Thoracic aorta (tissue), 2 donors: ENCODE data around the gene WNT7B. TPM values are rescaled to one million over a fixed set of nuclear protein-coding genes. Genes with fewer than 3 reads are reported as not detected.

Experiments
- ATAC-seq: fragments of 150-250 bp; one replicate; pipeline ENCODE4 v1.8.0; 2017; ENCODE audit warnings: low read depth; ENCODE audit not compliant: insufficient number of reproducible peaks, low FRiP score
- DNase-seq: peaks from one replicate; pipeline ENCODE4 v3.0.0-alpha.2; 2020; ENCODE audit warnings: low spot score
- H3K27ac ChIP-seq, 2 donors: fragments of 200-600 bp; sonication (generic); 1 replicate in 1 of 2; 2 replicates in 1 of 2; pipeline ENCODE4 v1.5.1; 2016; ENCODE audit warnings: mild to moderate bottlenecking in 2 of 2, moderate library complexity in 2 of 2
- H3K27me3 ChIP-seq: fragments of 200-600 bp; sonication (generic); replicated peaks from 2 replicates; pipeline ENCODE4 v1.6.0; 2016; ENCODE audit warnings: mild to moderate bottlenecking; ENCODE audit not compliant: insufficient read depth
- H3K36me3 ChIP-seq: fragments of 200-600 bp; sonication (generic); one replicate; pipeline ENCODE4 v1.5.1; 2016
- H3K4me1 ChIP-seq, 2 donors: fragments of 200-600 bp; sonication (generic); 1 replicate in 1 of 2; 2 replicates in 1 of 2; pipeline versions ENCODE4 v1.5.1 to v1.6.0; 2016; ENCODE audit warnings: low read depth in 2 of 2, mild to moderate bottlenecking in 1 of 2; ENCODE audit not compliant: control insufficient read depth in 1 of 2
- H3K4me3 ChIP-seq: fragments of 200-600 bp; sonication (generic); 2 replicates; pipeline ENCODE4 v1.5.1; 2016; ENCODE audit warnings: mild to moderate bottlenecking
- H3K9me3 ChIP-seq: fragments of 200-600 bp; sonication (generic); 2 replicates; pipeline ENCODE4 v1.5.1; 2016
- total RNA-seq, 2 donors: library from RNA; depleted of rRNA; stranded (reverse); fragments of >200 nt; gene quantifications; one replicate each; pipeline versions ENCODE4 v1.1.0 to v1.2.3, GENCODE V29; 2016
- TF ChIP-seq, protein P1 (sequence below): fragments of 200-600 bp; sonication (generic); IDR thresholded peaks from one replicate; pipeline ENCODE4 v1.5.1; 2019; ENCODE audit warnings: antibody characterized with exemption

Gene WNT7B
- total RNA-seq, 2 donors from 2014 or later = not detected

GRCh38 chr22:45934659-45935341 lies 42.2 kb downstream of the WNT7B start:
- TF ChIP-seq, protein P1, sequence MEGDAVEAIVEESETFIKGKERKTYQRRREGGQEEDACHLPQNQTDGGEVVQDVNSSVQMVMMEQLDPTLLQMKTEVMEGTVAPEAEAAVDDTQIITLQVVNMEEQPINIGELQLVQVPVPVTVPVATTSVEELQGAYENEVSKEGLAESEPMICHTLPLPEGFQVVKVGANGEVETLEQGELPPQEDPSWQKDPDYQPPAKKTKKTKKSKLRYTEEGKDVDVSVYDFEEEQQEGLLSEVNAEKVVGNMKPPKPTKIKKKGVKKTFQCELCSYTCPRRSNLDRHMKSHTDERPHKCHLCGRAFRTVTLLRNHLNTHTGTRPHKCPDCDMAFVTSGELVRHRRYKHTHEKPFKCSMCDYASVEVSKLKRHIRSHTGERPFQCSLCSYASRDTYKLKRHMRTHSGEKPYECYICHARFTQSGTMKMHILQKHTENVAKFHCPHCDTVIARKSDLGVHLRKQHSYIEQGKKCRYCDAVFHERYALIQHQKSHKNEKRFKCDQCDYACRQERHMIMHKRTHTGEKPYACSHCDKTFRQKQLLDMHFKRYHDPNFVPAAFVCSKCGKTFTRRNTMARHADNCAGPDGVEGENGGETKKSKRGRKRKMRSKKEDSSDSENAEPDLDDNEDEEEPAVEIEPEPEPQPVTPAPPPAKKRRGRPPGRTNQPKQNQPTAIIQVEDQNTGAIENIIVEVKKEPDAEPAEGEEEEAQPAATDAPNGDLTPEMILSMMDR = no peak
- ATAC-seq (no peak), DNase-seq (peak; percentile 8)
- Histone ChIP-seq H3K27me3 (no peaks in the 10 kb centered on the region), H3K36me3 (no peaks in the 10 kb centered on the region), H3K4me3 (peak overlapping the region; percentile 47), H3K27ac (no peak overlapping the region), H3K4me1 (peaks cover 4 to 24% of the 10 kb centered on the region in 2 donors), H3K9me3 (no peaks in the 10 kb centered on the region)

- no peak for DNase-seq
- H3K27me3 ChIP-seq = no peaks in the 10 kb centered on the region
These were observed 42.8 kb downstream of the WNT7B start for GRCh38 chr22:45934168-45934564.

DNA sequence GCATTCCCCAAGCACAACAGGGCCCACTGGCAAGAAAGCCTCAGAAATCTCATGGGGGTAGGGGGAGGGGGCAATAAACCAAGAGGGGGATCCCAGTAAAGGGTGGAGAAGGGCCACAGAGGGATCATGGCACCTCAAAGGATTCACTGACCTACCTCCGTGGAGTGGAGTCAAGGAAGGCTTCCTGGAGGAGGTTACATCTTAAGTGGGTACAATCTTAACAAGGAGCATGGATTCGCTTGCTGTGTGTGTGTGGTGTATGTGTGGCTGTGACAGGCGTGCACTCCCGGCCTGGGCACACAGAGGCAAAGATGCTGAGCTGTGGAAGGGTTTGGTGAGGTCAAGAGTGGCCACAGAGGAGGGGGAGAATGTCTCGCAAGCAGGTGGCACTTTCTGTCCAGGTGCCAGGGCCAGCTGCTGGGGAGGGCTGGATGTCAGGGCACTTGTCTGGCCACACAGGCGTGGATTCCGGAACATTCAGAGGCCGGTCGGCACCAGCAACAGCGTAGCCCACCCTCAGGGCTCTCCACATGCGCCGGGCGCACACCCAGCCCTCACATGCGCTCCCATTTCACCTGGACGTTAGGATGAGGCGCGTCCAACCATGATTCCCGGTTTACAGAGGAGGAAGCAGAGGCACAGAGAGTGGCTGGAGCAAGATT lies 43.3 kb downstream of the WNT7B start:
- H3K27me3 ChIP-seq = no peaks in the 10 kb centered on the region

More at GRCh38 chr22:45934168-45934564, 42.8 kb downstream of the WNT7B start:
- H3K36me3 ChIP-seq = no peaks in the 10 kb centered on the region
- no peak overlapping the region for H3K27ac ChIP-seq
- peaks cover 4 to 24% of the 10 kb centered on the region in 2 donors for H3K4me1 ChIP-seq
- ATAC-seq = no peak
- TF ChIP-seq, protein P1 = no peak
- no peak overlapping the region for H3K4me3 ChIP-seq
- H3K9me3 ChIP-seq = no peaks in the 10 kb centered on the region

GRCh38 chr22:45932071-45932470 lies 44.9 kb downstream of the WNT7B start:
- no peak overlapping the region for H3K27ac ChIP-seq
- H3K36me3 ChIP-seq = no peaks in the 10 kb centered on the region
- DNase-seq (no peak), ATAC-seq (no peak)
- H3K4me3 ChIP-seq = no peak overlapping the region
- no peaks in the 10 kb centered on the region for H3K27me3 ChIP-seq
- TF ChIP-seq, protein P1 = no peak
- no peaks in the 10 kb centered on the region for H3K9me3 ChIP-seq
- peaks cover 4 to 24% of the 10 kb centered on the region in 2 donors for H3K4me1 ChIP-seq

More for the DNA sequence above, 43.3 kb downstream of the WNT7B start:
- TF ChIP-seq, protein P1 = no peak
- Histone ChIP-seq H3K27ac (no peak overlapping the region), H3K36me3 (no peaks in the 10 kb centered on the region), H3K4me1 (peaks cover 4 to 24% of the 10 kb centered on the region in 2 donors), H3K9me3 (no peaks in the 10 kb centered on the region), H3K4me3 (no peak overlapping the region)
- DNase-seq (no peak), ATAC-seq (no peak)

GRCh38 chr22:45931042-45931441 lies 45.9 kb downstream of the WNT7B start:
- no peak overlapping the region for H3K4me3 ChIP-seq
- no peaks in the 10 kb centered on the region for H3K9me3 ChIP-seq
- DNase-seq (no peak), ATAC-seq (no peak)
- H3K4me1 ChIP-seq = peaks cover 4 to 24% of the 10 kb centered on the region in 2 donors
- H3K36me3 ChIP-seq = no peaks in the 10 kb centered on the region
- no peak overlapping the region for H3K27ac ChIP-seq
- TF ChIP-seq, protein P1 = no peak
- no peaks in the 10 kb centered on the region for H3K27me3 ChIP-seq
